HEK293 (cell line): ENCODE results near the gene TNFRSF18.

Experiments used
- CTCF ChIA-PET: fragments of 350-600 bp; formaldehyde crosslinking; extraction: SDS; loops from one replicate; lab custom pipeline; 2021; ENCODE audit warnings: antibody characterized with exemption; lab: Yijun Ruan, JAX
- POLR2A ChIA-PET: fragments of 300-600 bp; formaldehyde crosslinking; extraction: SDS; loops from one replicate; lab custom pipeline; 2020; ENCODE audit warnings: antibody characterized with exemption, inconsistent platforms; lab: Yijun Ruan, JAX
- H3K27ac ChIP-seq: fragments of 200-500 bp; sonication (Bioruptor generic); 2 replicates; pipeline ENCODE4 v1.5.1; 2014; ENCODE audit warnings: low read depth, low read length, control low read depth, inconsistent platforms; ENCODE audit errors: extremely low read depth
- H3K36me3 ChIP-seq, 2 experiments: fragments of 200-500 bp in 1 of 2; sonication (Bioruptor generic) in 1 of 2; 1 replicate in 1 of 2; 2 replicates in 1 of 2; pipeline ENCODE4 v1.5.1; 2014 to 2017; ENCODE audit warnings: inconsistent platforms in 2 of 2, low read length in 2 of 2; ENCODE audit not compliant: control insufficient read depth in 2 of 2, insufficient read depth in 1 of 2
- H3K4me1 ChIP-seq: fragments of 200-500 bp; sonication (Bioruptor generic); 2 replicates; pipeline ENCODE4 v1.5.1; 2014; ENCODE audit warnings: mild to moderate bottlenecking, low read length, inconsistent platforms; ENCODE audit not compliant: control insufficient read depth, insufficient read depth
- H3K4me3 ChIP-seq: 2 replicates; pipeline ENCODE4 v1.5.1; 2011; ENCODE audit warnings: low read depth, mild to moderate bottlenecking, control low read depth, low read length, moderate library complexity
- H3K9me3 ChIP-seq: fragments of 200-500 bp; sonication (Bioruptor generic); 2 replicates; pipeline ENCODE4 v1.5.1; 2014; ENCODE audit warnings: low read depth, low read length, inconsistent platforms; ENCODE audit not compliant: control insufficient read depth, insufficient read depth
- GLIS1 ChIP-seq: fragments of 450-650 bp; formaldehyde crosslinking; IDR thresholded peaks from 2 replicates; pipeline ENCODE4 v1.5.1; 2016; ENCODE audit warnings: missing biosample characterization, missing genetic modification characterization
- KLF17 ChIP-seq: fragments of 450-650 bp; formaldehyde crosslinking; IDR thresholded peaks from 2 replicates; pipeline ENCODE4 v1.5.1; 2016; ENCODE audit warnings: missing biosample characterization, missing genetic modification characterization
- KLF8 ChIP-seq: fragments of 450-650 bp; formaldehyde crosslinking; IDR thresholded peaks from 2 replicates; pipeline ENCODE4 v1.5.1; 2016; ENCODE audit warnings: missing biosample characterization, missing genetic modification characterization
- YY2 ChIP-seq: fragments of 450-650 bp; formaldehyde crosslinking; IDR thresholded peaks from 2 replicates; pipeline ENCODE4 v1.5.1; 2016; ENCODE audit warnings: missing biosample characterization, missing genetic modification characterization
- ZBTB6 ChIP-seq: fragments of 450-650 bp; formaldehyde crosslinking; IDR thresholded peaks from 2 replicates; pipeline ENCODE4 v1.5.1; 2017; ENCODE audit warnings: missing biosample characterization, missing genetic modification characterization
- ZFP37 ChIP-seq: fragments of 450-650 bp; formaldehyde crosslinking; IDR thresholded peaks from 2 replicates; pipeline ENCODE4 v1.5.1; 2016; ENCODE audit warnings: missing biosample characterization, missing genetic modification characterization
- ZNF138 ChIP-seq: fragments of 450-650 bp; formaldehyde crosslinking; IDR thresholded peaks from 2 replicates; pipeline ENCODE4 v1.5.1; 2016; ENCODE audit warnings: missing biosample characterization, missing genetic modification characterization, borderline replicate concordance
- ZNF23 ChIP-seq: fragments of 450-650 bp; formaldehyde crosslinking; IDR thresholded peaks from 2 replicates; pipeline ENCODE4 v1.5.1; 2016; ENCODE audit warnings: missing biosample characterization, missing genetic modification characterization, borderline replicate concordance
- ZNF423 ChIP-seq: fragments of 450-650 bp; formaldehyde crosslinking; IDR thresholded peaks from 2 replicates; pipeline ENCODE4 v1.5.1; 2016; ENCODE audit warnings: missing biosample characterization, missing genetic modification characterization
- ZNF473 ChIP-seq: fragments of 450-650 bp; formaldehyde crosslinking; IDR thresholded peaks from 2 replicates; pipeline ENCODE4 v1.5.1; 2017; ENCODE audit warnings: missing biosample characterization, missing genetic modification characterization
- ZNF521 ChIP-seq: fragments of 450-650 bp; formaldehyde crosslinking; IDR thresholded peaks from 2 replicates; pipeline ENCODE4 v1.5.1; 2017; ENCODE audit warnings: missing biosample characterization, mild to moderate bottlenecking, missing genetic modification characterization
- ZNF600 ChIP-seq: fragments of 450-650 bp; formaldehyde crosslinking; IDR thresholded peaks from 2 replicates; pipeline ENCODE4 v1.5.1; 2016; ENCODE audit warnings: missing biosample characterization, missing genetic modification characterization
- ZNF623 ChIP-seq: fragments of 450-650 bp; formaldehyde crosslinking; IDR thresholded peaks from 2 replicates; pipeline ENCODE4 v1.5.1; 2016; ENCODE audit warnings: missing biosample characterization, missing genetic modification characterization
- ZNF639 ChIP-seq: fragments of 450-650 bp; formaldehyde crosslinking; IDR thresholded peaks from 2 replicates; pipeline ENCODE4 v1.5.1; 2016; ENCODE audit warnings: missing biosample characterization, missing genetic modification characterization
- TF ChIP-seq, protein P1 (sequence below): fragments of 450-650 bp; formaldehyde crosslinking; IDR thresholded peaks from 2 replicates; pipeline ENCODE4 v1.5.1; 2016; ENCODE audit warnings: missing biosample characterization, missing genetic modification characterization
- TF ChIP-seq, protein P2 (sequence below): fragments of 450-650 bp; formaldehyde crosslinking; IDR thresholded peaks from 2 replicates; pipeline ENCODE4 v1.5.1; 2016; ENCODE audit warnings: missing biosample characterization, missing genetic modification characterization

Gene TNFRSF18

DNA sequence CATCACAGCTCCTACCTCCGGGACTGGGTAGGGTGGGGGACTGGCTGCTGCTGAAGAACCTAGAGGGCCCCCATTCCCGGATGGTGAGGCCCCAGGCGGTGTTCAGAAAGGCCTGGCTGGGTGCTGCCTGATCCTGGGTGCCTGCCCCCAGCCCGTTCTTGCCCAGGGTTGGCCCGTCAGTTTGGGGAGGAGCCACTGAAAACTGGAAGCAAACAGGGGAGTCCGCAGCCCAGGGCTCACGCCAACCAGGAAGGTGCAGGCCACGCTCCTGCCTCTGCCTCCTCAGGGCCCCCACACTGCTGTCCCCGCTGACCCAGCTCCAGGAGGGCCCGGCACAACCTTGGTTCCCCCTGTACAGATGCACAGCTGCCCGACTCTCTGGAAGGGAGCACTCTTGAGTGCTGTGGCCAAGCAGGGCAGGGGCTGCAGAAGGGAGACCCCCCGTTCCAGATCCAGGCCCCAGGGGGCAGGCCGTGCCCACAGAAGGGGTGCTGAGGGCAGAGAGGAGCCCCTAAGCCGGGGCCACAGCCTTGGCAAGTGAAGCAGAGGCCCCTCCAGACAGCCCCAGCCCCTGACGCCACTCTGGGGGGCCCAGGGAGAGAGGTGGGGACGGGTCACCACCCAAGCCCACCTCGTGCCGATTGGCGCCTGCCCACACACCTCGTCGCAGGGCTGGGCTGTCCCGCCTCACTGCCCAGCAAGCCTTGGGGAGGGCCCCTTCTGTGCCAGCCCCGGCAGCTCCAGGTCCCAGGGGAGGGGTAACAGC, 34.6 kb upstream of the TNFRSF18 start (continued):
- TF ChIP-seq, protein P1, sequence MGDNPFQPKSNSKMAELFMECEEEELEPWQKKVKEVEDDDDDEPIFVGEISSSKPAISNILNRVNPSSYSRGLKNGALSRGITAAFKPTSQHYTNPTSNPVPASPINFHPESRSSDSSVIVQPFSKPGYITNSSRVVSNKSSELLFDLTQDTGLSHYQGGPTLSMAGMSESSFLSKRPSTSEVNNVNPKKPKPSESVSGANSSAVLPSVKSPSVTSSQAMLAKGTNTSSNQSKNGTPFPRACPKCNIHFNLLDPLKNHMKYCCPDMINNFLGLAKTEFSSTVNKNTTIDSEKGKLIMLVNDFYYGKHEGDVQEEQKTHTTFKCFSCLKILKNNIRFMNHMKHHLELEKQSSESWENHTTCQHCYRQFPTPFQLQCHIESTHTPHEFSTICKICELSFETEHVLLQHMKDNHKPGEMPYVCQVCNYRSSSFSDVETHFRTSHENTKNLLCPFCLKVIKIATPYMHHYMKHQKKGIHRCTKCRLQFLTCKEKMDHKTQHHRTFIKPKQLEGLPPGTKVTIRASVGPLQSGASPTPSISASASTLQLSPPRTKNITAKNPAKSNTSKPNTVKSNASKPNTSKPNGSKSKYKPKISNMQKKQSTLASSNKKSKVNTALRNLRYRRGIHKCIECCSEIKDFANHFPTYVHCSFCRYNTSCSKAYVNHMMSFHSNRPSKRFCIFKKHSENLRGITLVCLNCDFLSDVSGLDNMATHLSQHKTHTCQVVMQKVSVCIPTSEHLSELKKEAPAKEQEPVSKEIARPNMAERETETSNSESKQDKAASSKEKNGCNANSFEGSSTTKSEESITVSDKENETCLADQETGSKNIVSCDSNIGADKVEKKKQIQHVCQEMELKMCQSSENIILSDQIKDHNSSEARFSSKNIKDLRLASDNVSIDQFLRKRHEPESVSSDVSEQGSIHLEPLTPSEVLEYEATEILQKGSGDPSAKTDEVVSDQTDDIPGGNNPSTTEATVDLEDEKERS, result no peak
- peak; percentile 28 for TF ChIP-seq KLF8 (tag by site-specific recombination)
- no peak for TF ChIP-seq YY2 (tag by site-specific recombination)
- TF ChIP-seq ZNF623 (tag by site-specific recombination), result no peak
- no peak for TF ChIP-seq ZNF639 (tag by site-specific recombination)
- peak; percentile 35; the same call in 1 of the 2 replicates for TF ChIP-seq ZNF600 (tag by site-specific recombination)
- no peak for TF ChIP-seq KLF17 (tag by site-specific recombination)
- peak; percentile 74 for TF ChIP-seq GLIS1 (tag by site-specific recombination)
- TF ChIP-seq, all 188 proteins: peak for 7

- Histone ChIP-seq H3K4me1 (no peaks in the 10 kb centered on the region), H3K36me3 (no peaks in the 10 kb centered on the region), H3K27ac (no peak overlapping the region), H3K4me3 (no peak overlapping the region), H3K9me3 (no peaks in the 10 kb centered on the region)
- POLR2A ChIA-PET, result no interaction called here
- TF ChIP-seq ZNF138 (tag by site-specific recombination) (no peak), ZNF473 (tag by site-specific recombination) (no peak), ZFP37 (tag by site-specific recombination) (no peak), YY2 (tag by site-specific recombination) (no peak), ZNF521 (no peak), GLIS1 (tag by site-specific recombination) (peak; percentile 39), ZNF423 (tag by site-specific recombination) (no peak), ZNF23 (tag by site-specific recombination) (no peak), ZBTB6 (tag by site-specific recombination) (no peak)
- TF ChIP-seq, protein P2, sequence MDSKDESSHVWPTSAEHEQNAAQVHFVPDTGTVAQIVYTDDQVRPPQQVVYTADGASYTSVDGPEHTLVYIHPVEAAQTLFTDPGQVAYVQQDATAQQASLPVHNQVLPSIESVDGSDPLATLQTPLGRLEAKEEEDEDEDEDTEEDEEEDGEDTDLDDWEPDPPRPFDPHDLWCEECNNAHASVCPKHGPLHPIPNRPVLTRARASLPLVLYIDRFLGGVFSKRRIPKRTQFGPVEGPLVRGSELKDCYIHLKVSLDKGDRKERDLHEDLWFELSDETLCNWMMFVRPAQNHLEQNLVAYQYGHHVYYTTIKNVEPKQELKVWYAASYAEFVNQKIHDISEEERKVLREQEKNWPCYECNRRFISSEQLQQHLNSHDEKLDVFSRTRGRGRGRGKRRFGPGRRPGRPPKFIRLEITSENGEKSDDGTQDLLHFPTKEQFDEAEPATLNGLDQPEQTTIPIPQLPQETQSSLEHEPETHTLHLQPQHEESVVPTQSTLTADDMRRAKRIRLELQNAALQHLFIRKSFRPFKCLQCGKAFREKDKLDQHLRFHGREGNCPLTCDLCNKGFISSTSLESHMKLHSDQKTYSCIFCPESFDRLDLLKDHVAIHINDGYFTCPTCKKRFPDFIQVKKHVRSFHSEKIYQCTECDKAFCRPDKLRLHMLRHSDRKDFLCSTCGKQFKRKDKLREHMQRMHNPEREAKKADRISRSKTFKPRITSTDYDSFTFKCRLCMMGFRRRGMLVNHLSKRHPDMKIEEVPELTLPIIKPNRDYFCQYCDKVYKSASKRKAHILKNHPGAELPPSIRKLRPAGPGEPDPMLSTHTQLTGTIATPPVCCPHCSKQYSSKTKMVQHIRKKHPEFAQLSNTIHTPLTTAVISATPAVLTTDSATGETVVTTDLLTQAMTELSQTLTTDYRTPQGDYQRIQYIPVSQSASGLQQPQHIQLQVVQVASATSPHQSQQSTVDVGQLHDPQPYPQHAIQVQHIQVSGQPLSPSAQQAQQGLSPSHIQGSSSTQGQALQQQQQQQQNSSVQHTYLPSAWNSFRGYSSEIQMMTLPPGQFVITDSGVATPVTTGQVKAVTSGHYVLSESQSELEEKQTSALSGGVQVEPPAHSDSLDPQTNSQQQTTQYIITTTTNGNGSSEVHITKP (tag by site-specific recombination), result peak; percentile 43; the same call in 1 of the 2 replicates
- CTCF ChIA-PET, result no interaction called here
Observed at GRCh38 chr1:1240348-1240732, 33.9 kb upstream of the TNFRSF18 start.
